GM21717 (cell line): Measurements from ENCODE around the gene MRPL12.

Source experiments
- ATAC-seq: cut with Tn5 transposase; IDR thresholded peaks from one replicate; pipeline ENCODE4 v1.9.1; 2021; ENCODE audit warnings: mild to moderate bottlenecking, moderate library complexity; ENCODE audit not compliant: unreplicated experiment

MRPL12 gene

DNA sequence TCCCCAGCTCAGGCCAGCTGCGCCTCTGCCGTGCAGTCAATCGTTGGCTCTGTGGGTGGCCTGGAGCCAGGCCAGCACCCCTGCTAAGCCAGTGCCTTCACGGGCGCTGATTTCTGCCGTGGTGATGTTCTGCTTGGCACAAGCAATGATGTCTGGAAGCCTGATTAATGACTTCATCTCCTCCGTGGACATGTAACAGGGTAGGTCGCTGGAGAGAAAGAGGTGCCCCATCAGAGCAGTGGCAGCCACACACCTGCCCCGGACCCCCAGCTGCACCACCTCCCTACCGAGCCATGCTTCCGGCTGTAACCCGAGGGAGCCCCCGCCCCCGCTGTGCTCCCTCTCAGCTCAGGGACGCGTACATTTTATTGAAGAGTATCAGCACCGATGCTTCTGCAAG lies 21.5 kb upstream of the MRPL12 start:
- no peak for ATAC-seq

- no peak for ATAC-seq
Measured at GRCh38 chr17:81682565-81683207, 20.5 kb upstream of the MRPL12 start.

- peak; percentile 15 for ATAC-seq
Measured at GRCh38 chr17:81683208-81683583, 20.0 kb upstream of the MRPL12 start.

DNA sequence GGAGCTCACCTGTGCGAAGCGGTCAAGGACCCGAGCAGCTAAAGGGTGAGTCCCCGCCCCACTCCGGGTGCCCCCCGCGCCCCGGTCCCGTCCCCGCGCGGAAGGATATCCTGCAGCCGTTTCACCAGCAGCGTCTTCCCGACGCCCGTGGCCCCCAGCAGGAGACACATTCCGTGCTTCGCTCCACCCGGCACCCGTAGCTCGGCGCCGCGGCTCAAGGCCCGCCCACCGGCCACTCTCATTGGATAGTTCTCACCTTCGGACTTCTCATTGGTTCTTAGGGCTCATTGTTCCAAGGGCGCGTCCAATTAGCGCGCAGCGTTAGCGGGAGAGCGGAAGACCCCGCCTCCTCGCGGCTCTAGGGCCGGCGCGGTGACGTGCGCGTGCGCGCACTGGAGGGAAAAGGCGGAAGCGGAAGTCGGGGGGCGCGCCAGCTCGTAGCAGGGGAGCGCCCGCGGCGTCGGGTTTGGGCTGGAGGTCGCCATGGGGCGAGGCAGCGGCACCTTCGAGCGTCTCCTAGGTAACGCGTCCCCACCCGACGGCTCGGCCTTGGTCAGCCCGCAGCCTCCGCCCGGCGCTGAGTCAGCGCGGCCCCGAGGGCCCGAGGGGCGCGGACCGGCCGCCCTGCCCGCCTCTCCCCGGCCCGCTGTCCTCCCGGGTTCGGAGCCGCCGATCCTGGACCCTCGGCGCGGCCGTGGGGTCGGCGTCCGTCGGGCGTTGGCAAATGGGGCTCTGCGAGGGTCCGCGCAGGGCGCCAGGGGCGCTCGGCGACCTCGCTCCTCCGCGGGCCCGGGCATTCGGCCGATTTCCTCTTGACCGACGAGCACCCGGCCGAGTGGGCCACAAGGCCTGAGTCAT lies 19.4 kb upstream of the MRPL12 start, which contains the start of the genes ARL16 and HGS:
ARL16 (minus strand) TSS at position 214 of the 858 bp plus-strand sequence; CDS start at position 170, 44 bp downstream.
HGS (plus strand) TSS at position 428 of the 858 bp plus-strand sequence; CDS start at position 484, 56 bp downstream.
- peak; percentile 79 for ATAC-seq

DNA sequence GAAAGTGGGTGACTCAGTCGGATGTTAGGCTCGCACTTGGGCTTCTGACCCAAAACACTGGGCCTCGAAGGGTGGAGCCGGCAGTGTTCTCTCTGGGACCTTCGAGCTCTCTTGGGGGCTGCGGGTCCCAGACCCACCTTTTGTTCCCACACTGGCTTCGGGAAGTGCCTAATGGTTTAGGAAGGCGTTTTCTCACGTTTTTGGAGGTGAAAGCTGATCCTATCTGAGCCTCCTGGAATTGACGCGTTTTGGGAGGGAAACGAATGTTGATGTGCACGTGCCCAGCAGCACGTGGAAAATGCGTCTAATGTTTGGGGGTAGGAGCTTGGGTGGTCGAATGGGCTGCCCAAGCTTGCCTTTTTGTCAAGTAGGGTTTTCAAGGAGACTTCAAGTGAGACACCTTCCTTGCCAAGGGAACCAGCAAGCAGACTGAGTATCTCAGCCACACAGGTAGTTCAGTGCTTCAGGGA lies 18.7 kb upstream of the MRPL12 start:
- no peak for ATAC-seq

GRCh38 chr17:81685108-81685507 lies 18.1 kb upstream of the MRPL12 start:
- ATAC-seq = no peak

- ATAC-seq = no peak
Measured at GRCh38 chr17:81686614-81687013, 16.6 kb upstream of the MRPL12 start.

DNA sequence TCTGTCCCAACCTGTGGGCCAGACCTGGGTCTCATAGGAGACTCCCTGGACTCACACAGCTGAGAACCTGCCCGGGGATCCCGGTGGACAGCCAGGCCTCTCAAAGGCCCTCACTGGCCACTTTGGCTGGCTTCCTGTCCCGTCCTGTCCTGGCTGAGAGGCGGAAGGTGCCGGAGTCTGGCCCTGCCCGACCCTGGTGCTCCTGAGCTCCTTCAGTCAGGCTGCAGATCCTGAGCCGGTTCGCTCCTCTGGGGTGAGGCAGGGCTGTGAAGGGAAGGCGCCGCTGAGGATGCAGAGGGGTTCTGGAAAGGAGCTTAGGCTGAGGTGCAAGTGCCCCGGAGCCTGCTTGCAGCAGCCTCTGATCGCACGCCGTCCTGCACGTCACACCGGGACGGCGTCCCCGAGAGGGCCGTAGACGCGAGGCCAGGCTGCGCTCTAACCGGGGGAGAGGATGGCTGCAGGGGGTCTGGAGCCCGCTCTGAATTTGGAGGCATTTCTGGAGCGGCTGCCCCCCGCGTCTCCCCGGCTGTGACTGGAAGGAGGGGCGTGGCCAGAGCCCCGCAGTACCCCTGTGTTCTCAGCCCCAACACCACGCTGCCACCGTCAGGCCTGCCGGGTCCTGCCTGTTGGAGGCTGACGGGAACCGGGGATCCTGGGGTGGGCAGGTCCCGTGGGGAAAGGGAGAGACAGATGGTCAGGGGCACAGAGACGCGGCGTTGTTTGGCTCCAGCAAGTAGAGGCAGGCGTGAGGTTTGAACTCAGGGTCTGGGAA lies 15.2 kb upstream of the MRPL12 start:
- no peak for ATAC-seq

GRCh38 chr17:81688616-81689015 lies 14.6 kb upstream of the MRPL12 start:
- ATAC-seq = no peak

DNA sequence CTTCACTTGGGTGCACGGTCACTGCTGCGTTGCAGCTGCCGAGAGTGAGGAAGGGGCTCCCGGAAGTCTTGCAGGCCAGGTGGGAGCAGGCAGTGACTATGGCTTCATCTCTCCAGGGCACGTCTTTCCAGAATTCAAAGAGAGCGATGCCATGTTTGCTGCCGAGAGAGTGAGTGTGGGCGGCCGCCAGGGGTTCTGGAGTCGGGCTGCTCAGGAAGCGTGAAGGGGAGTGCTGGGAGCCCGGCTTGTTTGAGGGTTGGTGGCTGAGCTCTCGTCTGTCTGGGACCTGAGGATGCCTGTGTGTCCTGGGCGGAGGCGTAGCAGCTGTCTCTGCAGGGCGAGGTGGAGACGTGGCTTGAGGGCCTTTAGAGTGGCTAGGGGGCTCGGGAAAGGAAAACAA lies 13.1 kb upstream of the MRPL12 start:
- ATAC-seq = no peak

GRCh38 chr17:81690549-81690948 lies 12.6 kb upstream of the MRPL12 start:
- no peak for ATAC-seq

GRCh38 chr17:81691196-81691595 lies 12.0 kb upstream of the MRPL12 start:
- no peak for ATAC-seq

- ATAC-seq = no peak
Measured at GRCh38 chr17:81691608-81692007, 11.6 kb upstream of the MRPL12 start.

GRCh38 chr17:81693509-81694210 lies 9.5 kb upstream of the MRPL12 start:
- ATAC-seq = no peak

DNA sequence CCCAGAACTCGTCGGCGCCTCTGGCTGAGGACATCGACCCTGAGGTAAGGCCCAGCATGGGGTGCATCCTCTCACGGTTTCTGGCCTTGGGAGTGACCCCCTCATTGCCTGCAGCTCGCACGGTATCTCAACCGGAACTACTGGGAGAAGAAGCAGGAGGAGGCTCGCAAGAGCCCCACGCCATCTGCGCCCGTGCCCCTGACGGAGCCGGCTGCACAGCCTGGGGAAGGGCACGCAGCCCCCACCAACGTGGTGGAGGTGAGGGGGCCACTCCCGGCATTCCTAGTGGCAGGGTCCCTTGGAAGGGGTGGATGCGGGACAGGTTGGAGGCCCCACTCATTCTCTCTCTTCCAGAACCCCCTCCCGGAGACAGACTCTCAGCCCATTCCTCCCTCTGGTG lies 8.4 kb upstream of the MRPL12 start:
- no peak for ATAC-seq

DNA sequence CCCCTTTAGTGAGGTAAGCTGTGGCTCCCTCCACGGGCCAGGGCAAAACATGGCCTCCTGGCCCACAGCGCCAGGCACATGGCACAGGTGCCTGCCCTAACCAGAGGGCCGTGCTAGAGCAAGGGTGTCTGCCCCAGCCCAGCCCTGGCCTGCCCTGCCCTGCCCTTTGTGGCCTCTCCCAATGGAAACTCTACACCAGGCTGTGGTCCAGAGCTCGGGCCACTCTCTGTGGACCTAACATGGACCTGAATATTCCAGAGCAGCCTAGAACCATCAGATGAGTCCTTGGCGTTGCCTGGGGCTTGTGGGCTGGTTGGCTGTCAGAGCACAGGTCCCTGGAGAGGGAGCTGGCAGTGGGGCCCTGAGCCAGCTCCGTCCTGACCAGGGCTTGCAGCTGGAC lies 8.0 kb upstream of the MRPL12 start:
- ATAC-seq = no peak

- ATAC-seq = no peak
Measured at GRCh38 chr17:81695801-81696200, 7.4 kb upstream of the MRPL12 start.

GRCh38 chr17:81696218-81696941 lies 6.8 kb upstream of the MRPL12 start:
- no peak for ATAC-seq

- ATAC-seq = no peak
Measured at GRCh38 chr17:81697261-81698044, 5.7 kb upstream of the MRPL12 start.
